A549 (cell line): ENCODE measurements around the gene CPPED1.

Source experiments
- BHLHE40 ChIP-seq: IDR thresholded peaks from 2 replicates; pipeline ENCODE4 v1.6.1; 2012; ENCODE audit warnings: low read depth, low read length, inconsistent platforms
- CEBPB ChIP-seq, 2 experiments: fragments of >200 bp in 1 of 2; sonication (Bioruptor Twin) in 1 of 2; formaldehyde crosslinking in 1 of 2; IDR thresholded peaks; 2 replicates each; pipeline ENCODE4 v1.6.1; 2012 to 2016
- CHD2 ChIP-seq: fragments of 150-350 bp; IDR thresholded peaks from 2 replicates; pipeline ENCODE4 v1.6.1; 2014; ENCODE audit warnings: low read length; ENCODE audit not compliant: partially characterized antibody
- CTCF ChIP-seq: fragments of >200 bp; sonication (Bioruptor Twin); formaldehyde crosslinking; IDR thresholded peaks from 3 replicates; pipeline ENCODE4 v1.5.1; 2016
- HOXA7 ChIP-seq: fragments of 250-450 bp; sonication (Bioruptor Pico); IDR thresholded peaks from 2 replicates; pipeline ENCODE4 v1.5.0; 2020; ENCODE audit warnings: mild to moderate bottlenecking, moderate library complexity
- JUNB ChIP-seq: fragments of >200 bp; sonication (Bioruptor Twin); formaldehyde crosslinking; IDR thresholded peaks from 2 replicates; pipeline ENCODE4 v1.6.1; 2016
- KDM5A ChIP-seq: fragments of 200-600 bp; sonication (generic); IDR thresholded peaks from 2 replicates; pipeline ENCODE4 v1.6.1; 2016; ENCODE audit warnings: antibody characterized with exemption, mild to moderate bottlenecking
- MAFK ChIP-seq: fragments of 450-650 bp; IDR thresholded peaks from 2 replicates; pipeline ENCODE4 v1.6.1; 2014; ENCODE audit not compliant: partially characterized antibody
- MAX ChIP-seq: IDR thresholded peaks from 2 replicates; pipeline ENCODE4 v1.6.1; 2012
- RCOR1 ChIP-seq: fragments of 150-350 bp; IDR thresholded peaks from 2 replicates; pipeline ENCODE4 v1.6.1; 2014; ENCODE audit warnings: antibody characterized with exemption, low read length, low read depth
- RFX5 ChIP-seq: fragments of 450-650 bp; IDR thresholded peaks from 2 replicates; pipeline ENCODE4 v1.7.1; 2014; ENCODE audit warnings: antibody characterized with exemption, mild to moderate bottlenecking, moderate library complexity
- SREBF2 ChIP-seq: fragments of 450-650 bp; IDR thresholded peaks from 2 replicates; pipeline ENCODE4 v1.6.1; 2014; ENCODE audit warnings: mild to moderate bottlenecking, moderate library complexity
- TP53 ChIP-seq: fragments of 250-450 bp; sonication (Bioruptor Pico); IDR thresholded peaks from 2 replicates; pipeline ENCODE4 v1.5.0; 2021; ENCODE audit warnings: mild to moderate bottlenecking, moderate library complexity
- ZSCAN20 ChIP-seq: fragments of 250-450 bp; sonication (Bioruptor Pico); IDR thresholded peaks from 2 replicates; pipeline ENCODE4 v1.8.0; 2022; ENCODE audit warnings: mild to moderate bottlenecking, moderate library complexity

- TF ChIP-seq CTCF (no peak), KDM5A (no peak), ZSCAN20 (CRISPR knock-in tag) (no peak), SREBF2 (no peak), RFX5 (no peak), RCOR1 (no peak), TP53 (CRISPR knock-in tag) (no peak), BHLHE40 (no peak), MAX (no peak), CHD2 (no peak), JUNB (no peak), HOXA7 (no peak), CEBPB (IDR thresholded peaks at IDR 0.05) (no peak), MAFK (no peak)
Measured at GRCh38 chr16:12737563-12737962, 66.1 kb downstream of the CPPED1 start.
